ENCODE results near the gene MT1E.

- TF ChIP-seq ZNF121 (tag by site-specific recombination; IDR thresholded peaks at IDR 0.05) (no peak), PRDM4 (tag by site-specific recombination; IDR thresholded peaks at IDR 0.05) (no peak), ZNF830 (tag by site-specific recombination; IDR thresholded peaks at IDR 0.05; ENCODE audit: low read depth) (no peak), ZNF19 (tag by site-specific recombination; IDR thresholded peaks at IDR 0.05; ENCODE audit: low read depth) (no peak), ZNF26 (tag by site-specific recombination; IDR thresholded peaks at IDR 0.05) (no peak), CTCF (tag by site-specific recombination; IDR thresholded peaks at IDR 0.05) (no peak)
Observed at GRCh38 chr16:56632848-56633365, 7.3 kb downstream of the MT1E start.

Data from HEK293 (cell line).